LNCAP (cell line): ENCODE data around the gene SEPTIN11.

ENCODE experiments used
- CTCF ChIP-seq: fragments of 450-650 bp; IDR thresholded peaks from 2 replicates; pipeline ENCODE4 v1.5.1; 2017; ENCODE audit warnings: mild to moderate bottlenecking

The SEPTIN11 gene

GRCh38 chr4:76964769-76965168 is 15.2 kb downstream of the SEPTIN11 start:
- no peak for TF ChIP-seq CTCF

GRCh38 chr4:76965866-76966579 is 16.5 kb downstream of the SEPTIN11 start:
- TF ChIP-seq CTCF = no peak

GRCh38 chr4:76968937-76969336 is 19.4 kb downstream of the SEPTIN11 start:
- TF ChIP-seq CTCF = no peak

- no peak for TF ChIP-seq CTCF
Measured at GRCh38 chr4:76969495-76969894, 19.9 kb downstream of the SEPTIN11 start.

GRCh38 chr4:76969941-76970529 is 20.5 kb downstream of the SEPTIN11 start:
- no peak for TF ChIP-seq CTCF

GRCh38 chr4:76972306-76972705 is 22.8 kb downstream of the SEPTIN11 start:
- no peak for TF ChIP-seq CTCF

- no peak for TF ChIP-seq CTCF
Measured at GRCh38 chr4:76974150-76974549, 24.6 kb downstream of the SEPTIN11 start.
